H1 (cell line): ENCODE data around the gene ERN2. TPM values are rescaled to one million over a fixed set of nuclear protein-coding genes. Genes with fewer than 3 reads are reported as not detected.

ENCODE experiments used
- CTCF ChIA-PET: fragments of 300-600 bp; sonication (Branson Sonifier 250); formaldehyde crosslinking; loops from one replicate; lab custom pipeline; 2021; ENCODE audit not compliant: partially characterized antibody; lab: Charles Lee
- POLR2A ChIA-PET: fragments of 300-600 bp; sonication (Branson Sonifier 250); formaldehyde crosslinking; loops from one replicate; lab custom pipeline; 2021; ENCODE audit warnings: inconsistent platforms; ENCODE audit not compliant: partially characterized antibody; lab: Charles Lee
- DNase-seq, 2 experiments: peaks; one replicate each; pipeline versions ENCODE4 v3.0.0 to v3.0.0-alpha.2; 2010 to 2022; ENCODE audit warnings: low spot score in 2 of 2, low read depth in 1 of 2, mixed read lengths in 1 of 2
- FAIRE-seq: peaks from 2 replicates; lab custom pipeline; 2011; peaks lifted over from hg19 to GRCh38; lab: Jason Lieb, UNC
- H2AFZ ChIP-seq: 2 replicates; pipeline ENCODE4 v1.8.1; 2012; ENCODE audit warnings: low read length, inconsistent platforms
- H2AK5ac ChIP-seq: 2 replicates; pipeline ENCODE4 v1.6.1; 2013; ENCODE audit warnings: low read depth, low read length
- H2BK120ac ChIP-seq: replicated peaks from 2 replicates; pipeline ENCODE3; 2013; ENCODE audit warnings: low read depth, low read length, inconsistent platforms
- H2BK12ac ChIP-seq: 2 replicates; pipeline ENCODE4 v1.6.1; 2013; ENCODE audit warnings: low read depth, low read length
- H2BK15ac ChIP-seq: 2 replicates; pipeline ENCODE4 v1.6.1; 2013; ENCODE audit warnings: low read length
- H2BK20ac ChIP-seq: 2 replicates; pipeline ENCODE4 v1.6.1; 2013; ENCODE audit warnings: low read length
- H2BK5ac ChIP-seq: 2 replicates; pipeline ENCODE4 v1.6.1; 2013; ENCODE audit warnings: low read depth, low read length
- H3K14ac ChIP-seq: 2 replicates; pipeline ENCODE4 v1.6.1; 2013; ENCODE audit warnings: inconsistent platforms; ENCODE audit not compliant: insufficient read length
- H3K18ac ChIP-seq: 2 replicates; pipeline ENCODE4 v1.6.1; 2013; ENCODE audit warnings: low read length; ENCODE audit errors: extremely low read depth
- H3K23ac ChIP-seq: 2 replicates; pipeline ENCODE4 v1.6.1; 2013; ENCODE audit warnings: inconsistent platforms; ENCODE audit not compliant: insufficient read length
- H3K23me2 ChIP-seq: 2 replicates; pipeline ENCODE4 v1.6.1; 2013; ENCODE audit warnings: low read depth, low read length
- H3K27ac ChIP-seq: 2 replicates; pipeline ENCODE4 v1.6.1; 2011; ENCODE audit warnings: low read depth, low read length, inconsistent platforms
- H3K27me3 ChIP-seq, 4 experiments: replicated peaks in 1 of 4; 1 replicate in 1 of 4; 2 replicates in 3 of 4; pipeline versions ENCODE4 v1.6.1 to v1.8.1; 2011 to 2013; ENCODE audit warnings: low read length in 3 of 4, mild to moderate bottlenecking in 3 of 4, inconsistent platforms in 2 of 4, mixed read lengths in 2 of 4, moderate library complexity in 1 of 4; ENCODE audit not compliant: control insufficient read depth in 3 of 4, insufficient read depth in 3 of 4; ENCODE audit errors: extremely low read depth in 1 of 4
- H3K36me3 ChIP-seq, 4 experiments: 2 replicates each; pipeline versions ENCODE4 v1.6.1 to v1.8.1; 2011 to 2013; ENCODE audit warnings: mild to moderate bottlenecking in 4 of 4, low read length in 3 of 4, moderate library complexity in 2 of 4, control low read depth in 1 of 4, inconsistent platforms in 1 of 4; ENCODE audit not compliant: insufficient read depth in 4 of 4, control insufficient read depth in 2 of 4
- H3K4ac ChIP-seq: replicated peaks from 2 replicates; pipeline ENCODE3; 2013; ENCODE audit warnings: low read length, low read depth, mixed read lengths, inconsistent platforms; ENCODE audit not compliant: insufficient read length
- H3K4me1 ChIP-seq, 4 experiments: replicated peaks in 1 of 4; 1 replicate in 1 of 4; 2 replicates in 3 of 4; pipeline versions ENCODE4 v1.6.1 to v1.8.1; 2011 to 2013; ENCODE audit warnings: low read length in 3 of 4, inconsistent platforms in 2 of 4, mixed read lengths in 1 of 4; ENCODE audit not compliant: insufficient read depth in 4 of 4, control insufficient read depth in 3 of 4
- H3K4me2 ChIP-seq, 2 experiments: 2 replicates each; pipeline versions ENCODE4 v1.6.1 to v1.8.1; 2011 to 2013; ENCODE audit warnings: low read depth in 2 of 2, low read length in 2 of 2, control low read depth in 1 of 2, inconsistent platforms in 1 of 2, mild to moderate bottlenecking in 1 of 2; ENCODE audit not compliant: insufficient read depth in 1 of 2
- H3K4me3 ChIP-seq, 4 experiments: fragments of 200-600, 300-600 bp in 1 of 4; sonication (generic), shearing (Covaris generic), sonication (Bioruptor Twin) in 1 of 4; 2 replicates each; pipeline versions ENCODE4 v1.5.1 to v1.8.1; 2011 to 2016; ENCODE audit warnings: low read length in 4 of 4, low read depth in 3 of 4, control low read depth in 2 of 4, inconsistent platforms in 2 of 4, mild to moderate bottlenecking in 2 of 4, mixed read lengths in 1 of 4, moderate library complexity in 1 of 4; ENCODE audit not compliant: insufficient read depth in 2 of 4; ENCODE audit errors: extremely low read depth in 1 of 4
- H3K56ac ChIP-seq: replicated peaks from 2 replicates; pipeline ENCODE3; 2013; ENCODE audit warnings: low read depth, mild to moderate bottlenecking, mixed read lengths, low read length, inconsistent platforms; ENCODE audit not compliant: insufficient read length
- H3K79me1 ChIP-seq: 2 replicates; pipeline ENCODE4 v1.6.1; 2013; ENCODE audit warnings: low read depth, low read length, control low read depth
- H3K79me2 ChIP-seq, 2 experiments: 2 replicates each; pipeline versions ENCODE4 v1.6.1 to v1.8.1; 2012 to 2013; ENCODE audit warnings: low read length in 2 of 2, mild to moderate bottlenecking in 2 of 2, inconsistent platforms in 1 of 2; ENCODE audit not compliant: insufficient read depth in 2 of 2, control insufficient read depth in 1 of 2
- H3K9ac ChIP-seq, 4 experiments: replicated peaks in 1 of 4; 1 replicate in 1 of 4; 2 replicates in 3 of 4; pipeline versions ENCODE4 v1.6.1 to v1.8.1; 2011 to 2013; ENCODE audit warnings: low read depth in 3 of 4, low read length in 3 of 4, control low read depth in 2 of 4, mild to moderate bottlenecking in 2 of 4, moderate library complexity in 2 of 4, inconsistent platforms in 1 of 4; ENCODE audit errors: extremely low read depth in 1 of 4
- H3K9me3 ChIP-seq, 2 experiments: 2 replicates each; pipeline versions ENCODE4 v1.6.1 to v1.8.1; 2012 to 2013; ENCODE audit warnings: mild to moderate bottlenecking in 2 of 2, moderate library complexity in 2 of 2, control low read depth in 1 of 2, inconsistent platforms in 1 of 2, low read depth in 1 of 2, low read length in 1 of 2, mixed read lengths in 1 of 2; ENCODE audit not compliant: insufficient read depth in 2 of 2
- H4K20me1 ChIP-seq, 2 experiments: replicated peaks in 1 of 2; 2 replicates each; pipeline versions ENCODE3 to v1.8.1; 2011 to 2013; ENCODE audit warnings: inconsistent platforms in 2 of 2, low read length in 2 of 2, mild to moderate bottlenecking in 1 of 2; ENCODE audit not compliant: insufficient read depth in 2 of 2, control insufficient read depth in 1 of 2
- H4K5ac ChIP-seq: 2 replicates; pipeline ENCODE4 v1.6.1; 2013; ENCODE audit warnings: low read length, low read depth, mixed read lengths, inconsistent platforms; ENCODE audit not compliant: insufficient read length
- H4K8ac ChIP-seq: 2 replicates; pipeline ENCODE4 v1.8.0; 2013; ENCODE audit warnings: mild to moderate bottlenecking, moderate library complexity, low read length, inconsistent platforms; ENCODE audit not compliant: insufficient read depth; ENCODE audit errors: extremely low read depth
- H4K91ac ChIP-seq: replicated peaks from 2 replicates; pipeline ENCODE3; 2013; ENCODE audit warnings: low read length, mixed read lengths, inconsistent platforms; ENCODE audit not compliant: insufficient read length
- CBX5 ChIP-seq: fragments of 300-800, 300-1000 bp; sonication (generic); IDR thresholded peaks from 2 replicates; pipeline ENCODE4 v1.7.1; 2016; ENCODE audit warnings: antibody characterized with exemption, low read length, low read depth
- GTF2F1 ChIP-seq: IDR thresholded peaks from 2 replicates; pipeline ENCODE4 v1.6.1; 2012; ENCODE audit warnings: low read depth, low read length, improper control_type of control experiment, borderline replicate concordance
- HDAC2 ChIP-seq, 2 experiments: fragments of 300-600 bp in 1 of 2; sonication (generic) in 1 of 2; IDR thresholded peaks; 2 replicates each; pipeline ENCODE4 v1.6.1; 2011 to 2012; ENCODE audit warnings: low read depth in 2 of 2, low read length in 2 of 2, mild to moderate bottlenecking in 2 of 2, moderate library complexity in 2 of 2, borderline replicate concordance in 1 of 2, inconsistent platforms in 1 of 2
- MAFK ChIP-seq: IDR thresholded peaks from 2 replicates; pipeline ENCODE4 v1.6.1; 2012; ENCODE audit warnings: low read depth, mild to moderate bottlenecking, improper control_type of control experiment, low read length
- RXRA ChIP-seq: IDR thresholded peaks from 2 replicates; pipeline ENCODE4 v1.6.1; 2011; ENCODE audit warnings: low read depth, mild to moderate bottlenecking, low read length, moderate library complexity; ENCODE audit not compliant: insufficient read depth
- SAP30 ChIP-seq: fragments of 300-600 bp; sonication (generic); IDR thresholded peaks from 2 replicates; pipeline ENCODE4 v1.7.1; 2012; ENCODE audit warnings: low read length, moderate library complexity, mild to moderate bottlenecking, inconsistent platforms; ENCODE audit not compliant: insufficient read depth, insufficient replicate concordance
- USF2 ChIP-seq: IDR thresholded peaks from 2 replicates; pipeline ENCODE4 v1.6.1; 2011; ENCODE audit warnings: low read length, improper control_type of control experiment
- WGBS, 2 experiments: shearing (Covaris generic) in 1 of 2; methylation state at CpG; one replicate each; pipeline versions ENCODE4 v1.1.6 to v1.1.7; 2013 to 2015; ENCODE audit warnings: low lambda C conversion rate in 2 of 2, mixed read lengths in 2 of 2, inconsistent platforms in 1 of 2, low coverage in 1 of 2, missing lambda C conversion rate in 1 of 2; ENCODE audit not compliant: insufficient replicate concordance in 2 of 2, insufficient coverage in 1 of 2, insufficient read length in 1 of 2; ENCODE audit errors: extremely low coverage in 1 of 2, missing lambda C conversion rate in 1 of 2; 5-methylcytosine and 5-hydroxymethylcytosine counted together
- polyA plus RNA-seq, 7 experiments: library from polyadenylated mRNA; depleted of rRNA in 3 of 7; stranded (reverse) in 5 of 7; unstranded in 2 of 7; fragments of >200 nt in 5 of 7; fragments of 200-250 nt in 2 of 7; gene quantifications; 1 replicate in 5 of 7; 2 replicates in 1 of 7; 4 replicates in 1 of 7; pipeline versions ENCODE4 v1.2.1 to v1.2.3, GENCODE V29; 2011 to 2013; ENCODE audit warnings: missing spikeins in 2 of 7, mixed read lengths in 2 of 7
- total RNA-seq: library from RNA; stranded (reverse); fragmentation: NEBNext Ultra II Directional; extraction: Animal tissue kit (Norgen Biotek cat#: 25700); gene quantifications from 2 replicates; pipeline ENCODE4 v1.2.1, GENCODE V29; 2021
- TF ChIP-seq, protein P1 (sequence below), 3 experiments: IDR thresholded peaks; 1 replicate in 2 of 3; 2 replicates in 1 of 3; pipeline versions ENCODE4 v1.5.1 to v1.6.1; 2011; ENCODE audit warnings: low read length in 3 of 3, mild to moderate bottlenecking in 3 of 3, inconsistent platforms in 2 of 3, low read depth in 1 of 3, moderate library complexity in 1 of 3; ENCODE audit not compliant: insufficient read depth in 1 of 3; ENCODE audit errors: control extremely low read depth in 1 of 3

The ERN2 gene
- total and polyA plus RNA-seq, 2 of the 8 experiments (the other 6 are each of a cell fraction or from before 2014, with no cell fraction given) = 2.4 to 4.4 TPM

- Histone ChIP-seq H2AFZ (no peak overlapping the region), H3K23me2 (no peaks in the 10 kb centered on the region), H3K27me3 (no peaks in the 10 kb centered on the region), H3K4me1 (no peaks in the 10 kb centered on the region)
- 85% methylated on average over 4 of the region's 4 CpGs; no CpG with 5 or more reads in 1 of the 2 experiments for WGBS, 2 experiments
- TF ChIP-seq MAFK (no peak), HDAC2 (IDR thresholded peaks at IDR 0.05; ENCODE audit: borderline replicate concordance in 1 of 2, low read depth in 2 of 2, low read length in 2 of 2) (no peak), GTF2F1 (no peak), CBX5 (no peak), RXRA (no peak), SAP30 (no peak), USF2 (no peak)
- TF ChIP-seq, protein P1, sequence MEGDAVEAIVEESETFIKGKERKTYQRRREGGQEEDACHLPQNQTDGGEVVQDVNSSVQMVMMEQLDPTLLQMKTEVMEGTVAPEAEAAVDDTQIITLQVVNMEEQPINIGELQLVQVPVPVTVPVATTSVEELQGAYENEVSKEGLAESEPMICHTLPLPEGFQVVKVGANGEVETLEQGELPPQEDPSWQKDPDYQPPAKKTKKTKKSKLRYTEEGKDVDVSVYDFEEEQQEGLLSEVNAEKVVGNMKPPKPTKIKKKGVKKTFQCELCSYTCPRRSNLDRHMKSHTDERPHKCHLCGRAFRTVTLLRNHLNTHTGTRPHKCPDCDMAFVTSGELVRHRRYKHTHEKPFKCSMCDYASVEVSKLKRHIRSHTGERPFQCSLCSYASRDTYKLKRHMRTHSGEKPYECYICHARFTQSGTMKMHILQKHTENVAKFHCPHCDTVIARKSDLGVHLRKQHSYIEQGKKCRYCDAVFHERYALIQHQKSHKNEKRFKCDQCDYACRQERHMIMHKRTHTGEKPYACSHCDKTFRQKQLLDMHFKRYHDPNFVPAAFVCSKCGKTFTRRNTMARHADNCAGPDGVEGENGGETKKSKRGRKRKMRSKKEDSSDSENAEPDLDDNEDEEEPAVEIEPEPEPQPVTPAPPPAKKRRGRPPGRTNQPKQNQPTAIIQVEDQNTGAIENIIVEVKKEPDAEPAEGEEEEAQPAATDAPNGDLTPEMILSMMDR (IDR thresholded peaks at IDR 0.05; ENCODE audit: control extremely low read depth in 1 of 3, insufficient read depth in 1 of 3, low read depth in 1 of 3, low read length in 3 of 3) = no peak
- TF ChIP-seq, all 59 proteins: peak for 0
- H3K56ac ChIP-seq = no peak overlapping the region
- H2BK20ac ChIP-seq = no peak overlapping the region
- no peaks in the 10 kb centered on the region for H3K79me2 ChIP-seq
- H3K79me1 ChIP-seq = no peaks in the 10 kb centered on the region
- ChIA-PET CTCF (interaction anchor here (0.7 to 1.3 kb wide), 5 partner anchors 10 to 759 kb away, joined by 3 to 4 read pairs (median 4); partner anchors contain the start of gene CHP2), POLR2A (interaction anchor here (1.0 kb wide), 1 partner anchor 42 kb away, joined by 3 read pairs; no protein-coding TSS in a partner anchor)
- H4K20me1 ChIP-seq = no peaks in the 10 kb centered on the region
- no peak for DNase-seq
- no peak overlapping the region for H2BK120ac ChIP-seq
- H3K4me2 ChIP-seq = no peak overlapping the region
- H3K36me3 ChIP-seq = no peaks in the 10 kb centered on the region
- H3K4ac ChIP-seq = no peak overlapping the region
- FAIRE-seq = no peak
- H3K23ac ChIP-seq = no peak overlapping the region
- H4K91ac ChIP-seq = no peak overlapping the region
- no peak overlapping the region for H3K4me3 ChIP-seq
- no peak overlapping the region for H2BK12ac ChIP-seq
- H2AK5ac ChIP-seq = no peak overlapping the region
- no peak overlapping the region for H4K5ac ChIP-seq
- no peak overlapping the region for H2BK15ac ChIP-seq
- no peak overlapping the region for H4K8ac ChIP-seq
- no peak overlapping the region for H3K9ac ChIP-seq
- H3K18ac ChIP-seq = no peak overlapping the region
- no peak overlapping the region for H3K27ac ChIP-seq
- no peaks in the 10 kb centered on the region for H3K9me3 ChIP-seq
- no peak overlapping the region for H2BK5ac ChIP-seq
- no peak overlapping the region for H3K14ac ChIP-seq
Measured at GRCh38 chr16:23745263-23745662, 32.2 kb upstream of the ERN2 start.
